Right ventricle myocardium inferior (tissue), 1 donor: Measurements from ENCODE around the gene ZNF629. TPM values are rescaled to one million over a fixed set of nuclear protein-coding genes. Genes with fewer than 3 reads are reported as not detected.
A peak's percentile ranks its signal among the peaks of the same experiment; 100 is the strongest.

Experiments
- ATAC-seq: fragments of 200-7000 bp; cut with Tn5 transposase; one replicate; pipeline ENCODE4 v1.9.1; 2020; ENCODE audit warnings: mild to moderate bottlenecking, moderate library complexity
- DNase-seq: peaks from one replicate; pipeline ENCODE4 v3.0.0; 2021; ENCODE audit errors: missing footprints
- intact Hi-C: fragments of 100-400 bp; cut with DNase I; formaldehyde crosslinking; loops from one replicate; pipeline ENCODE4 v1.11.0; 2022
- total RNA-seq: library from RNA; stranded (reverse); fragmentation: NEBNext Ultra II Directional; extraction: Animal tissue kit (Norgen Biotek cat#: 25700); gene quantifications from one replicate; pipeline ENCODE4 v1.2.1, GENCODE V29; 2021
- donor health status: DM: no; HTN: yes; CAD: no; lungs with severe emphysema.

Gene ZNF629
- total RNA-seq, 1 donor from 2014 or later = 17.4 TPM

GRCh38 chr16:30793508-30794069 lies 6.6 kb upstream of the ZNF629 start:
- intact Hi-C loops = no loop called here
- no peak for ATAC-seq
- no peak for DNase-seq

DNA sequence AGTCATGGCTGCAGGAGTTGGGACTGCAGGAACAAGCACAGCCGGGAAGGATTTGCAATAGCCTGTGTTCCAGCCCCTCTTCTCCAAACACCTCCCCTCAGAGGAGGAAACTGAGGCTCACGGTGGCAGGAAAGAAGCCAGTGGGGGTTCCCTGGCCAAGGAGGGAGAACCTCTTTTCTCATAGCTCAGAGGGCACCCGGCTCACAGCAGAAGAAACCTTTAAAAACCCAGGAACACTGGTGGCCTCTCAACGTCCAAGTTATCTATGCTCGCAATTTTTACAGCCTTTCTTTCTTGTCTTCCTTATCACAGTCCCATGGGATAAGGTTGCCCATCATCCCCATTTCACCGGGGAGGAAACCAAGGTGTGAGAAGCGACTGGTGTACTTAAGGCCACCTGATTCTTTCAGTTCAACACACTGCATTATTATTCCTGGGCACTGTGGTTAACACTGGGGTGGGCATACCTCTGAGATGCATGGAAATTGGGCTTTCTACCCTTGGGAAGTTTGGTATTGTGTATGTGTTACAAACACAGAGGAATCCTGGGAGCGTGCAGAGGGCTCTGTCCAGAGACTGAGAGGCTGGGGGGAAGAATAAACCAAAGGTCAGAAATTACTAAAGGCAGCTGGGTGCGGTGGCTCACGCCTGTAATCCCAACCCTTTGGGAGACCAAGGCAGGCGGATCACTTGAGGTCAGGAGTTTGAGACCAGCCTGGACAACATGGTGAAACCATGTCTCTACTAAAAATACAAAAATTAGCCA lies 791 bp upstream of the ZNF629 start:
- intact Hi-C loops = loop anchor here (2.0 kb wide), 1 partner anchor 17 kb away; no protein-coding TSS in a partner anchor
- DNase-seq = no peak
- ATAC-seq = no peak

- intact Hi-C loops = loop anchor here (2.0 kb wide), 1 partner anchor 18 kb away; no protein-coding TSS in a partner anchor
- ATAC-seq = peak; percentile 62
- DNase-seq = no peak
These were observed 680 bp downstream of the ZNF629 start for GRCh38 chr16:30786115-30786935.

DNA sequence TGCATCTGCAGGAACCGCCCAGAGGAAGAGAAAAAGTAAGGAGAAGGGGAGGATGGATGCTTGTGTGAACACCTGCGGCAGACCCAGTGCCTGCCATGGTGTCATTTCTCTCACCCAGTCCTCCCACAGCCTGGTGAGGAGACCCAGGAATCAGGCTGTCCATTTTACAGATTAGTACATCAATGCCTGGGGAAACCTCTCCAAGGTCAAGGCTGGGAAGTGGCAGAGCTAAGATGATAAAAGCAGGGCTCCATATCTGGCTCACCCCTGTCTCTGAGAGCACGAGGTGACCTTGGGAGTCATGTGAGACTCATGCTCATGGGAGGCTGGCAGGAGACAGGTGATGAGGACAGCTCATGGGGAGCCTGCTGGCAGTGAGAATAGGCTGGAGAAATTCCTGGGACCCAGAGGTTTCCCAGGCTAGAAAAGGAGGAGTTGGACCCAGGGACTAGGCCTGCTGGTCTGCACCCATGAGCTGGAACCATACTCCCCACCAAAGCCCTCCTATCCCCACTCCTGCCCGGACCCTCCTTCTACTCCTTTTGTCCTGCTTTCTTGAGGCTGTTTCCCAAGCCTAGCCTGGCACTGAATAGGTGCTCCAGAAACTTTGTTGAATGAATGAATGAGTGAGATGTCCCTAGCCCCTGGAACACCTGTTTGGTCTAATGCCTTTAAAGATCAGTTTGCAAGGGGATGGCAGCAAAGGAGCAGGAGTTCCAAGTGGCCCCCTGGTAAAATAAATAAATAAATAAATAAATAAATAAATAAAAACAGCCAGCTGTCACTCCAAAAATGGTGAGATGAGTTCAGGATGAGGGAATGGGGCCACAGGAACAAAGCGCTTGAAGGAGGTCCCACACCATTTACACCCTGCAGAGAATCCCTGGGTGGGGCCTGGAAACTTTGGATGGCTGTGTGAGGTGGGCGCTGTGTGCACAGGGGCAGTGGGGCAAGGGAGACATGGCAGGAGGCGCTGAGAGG lies 1.6 kb downstream of the ZNF629 start:
- ATAC-seq = no peak
- intact Hi-C loops = loop anchor here (2.0 kb wide), 1 partner anchor 19 kb away; no protein-coding TSS in a partner anchor
- DNase-seq = no peak

DNA sequence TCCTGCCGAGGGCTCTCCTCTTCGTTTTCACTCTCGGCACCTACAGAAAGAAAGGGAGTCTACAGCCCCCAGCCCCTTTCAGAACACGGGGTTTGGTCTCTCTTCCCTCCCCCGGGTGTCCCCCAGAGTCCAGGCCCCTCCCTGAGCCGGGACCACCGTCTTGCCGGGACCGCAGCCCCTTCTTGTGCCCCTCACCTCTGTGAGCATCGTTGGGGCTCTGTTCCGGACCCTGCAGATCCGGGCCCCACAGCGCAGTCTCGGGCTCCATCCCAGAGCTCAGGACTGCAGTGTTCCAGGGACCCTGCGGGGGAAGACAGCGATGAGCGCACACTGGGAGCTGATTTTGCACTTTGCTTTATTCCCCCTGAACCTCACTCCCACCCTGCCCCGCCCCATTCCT lies 2.8 kb downstream of the ZNF629 start:
- intact Hi-C loops = no loop called here
- DNase-seq (no peak), ATAC-seq (no peak)

- no peak for DNase-seq
- intact Hi-C loops = no loop called here
- ATAC-seq = no peak
These were observed 3.5 kb downstream of the ZNF629 start for GRCh38 chr16:30783280-30784109.

DNA sequence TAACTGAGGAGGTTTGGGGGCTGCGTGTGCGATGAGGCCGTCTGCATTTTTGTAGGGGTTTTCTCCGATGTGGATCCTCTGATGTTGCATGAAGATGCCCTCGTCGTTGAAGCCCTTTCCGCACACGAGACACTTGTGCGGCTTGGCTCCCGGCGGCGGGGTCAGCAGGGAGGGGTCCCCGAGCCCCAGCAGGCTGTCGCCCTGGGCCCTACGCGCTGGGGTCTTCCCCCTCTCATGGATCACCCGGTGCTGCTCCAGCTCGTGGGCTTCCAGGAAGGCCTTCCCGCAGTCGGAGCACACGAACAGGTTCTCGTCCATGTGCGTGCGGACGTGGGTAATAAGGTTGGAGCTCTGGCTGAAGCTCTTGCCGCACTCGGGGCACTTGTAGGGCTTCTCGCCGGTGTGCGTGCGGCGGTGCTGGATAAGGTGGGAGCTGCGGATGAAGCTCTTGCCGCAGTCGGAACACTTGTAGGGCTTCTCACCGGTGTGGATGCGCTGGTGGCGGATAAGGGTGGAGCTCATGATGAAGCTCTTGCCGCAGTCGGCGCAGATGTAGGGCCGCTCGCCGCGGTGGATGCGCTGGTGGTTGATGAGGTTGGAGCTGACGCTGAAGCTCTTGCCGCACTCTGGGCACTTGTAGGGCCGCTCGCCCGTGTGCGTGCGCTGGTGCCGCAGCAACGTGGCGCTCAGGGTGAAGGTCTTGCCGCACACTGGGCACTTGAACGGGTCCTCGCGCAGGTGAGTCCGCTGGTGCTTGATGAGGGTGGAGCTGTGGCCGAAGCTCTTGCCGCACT lies 4.3 kb downstream of the ZNF629 start:
- intact Hi-C loops = no loop called here
- ATAC-seq = no peak

DNA sequence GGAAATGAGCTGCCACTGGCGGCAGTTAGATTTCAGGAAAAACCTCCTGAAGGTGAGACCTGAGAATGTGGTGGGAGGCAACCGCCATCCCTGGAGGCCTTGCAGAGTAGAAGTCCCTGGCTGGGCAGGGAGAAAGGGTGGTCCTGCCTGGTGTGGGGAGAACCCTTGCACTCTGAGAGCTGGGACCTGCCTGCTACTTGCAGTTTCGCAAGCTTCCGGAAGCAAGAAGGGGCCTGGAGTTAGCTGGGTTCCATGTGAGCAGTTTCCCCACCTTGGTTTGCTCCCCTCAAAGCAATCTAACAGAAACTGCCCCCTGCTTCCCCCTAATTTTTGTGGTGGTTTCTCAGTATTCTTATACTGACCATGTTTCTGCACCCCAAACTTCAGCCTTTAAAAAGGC lies 6.5 kb downstream of the ZNF629 start:
- DNase-seq = no peak
- intact Hi-C loops = no loop called here
- no peak for ATAC-seq

More for the DNA sequence above, 4.3 kb downstream of the ZNF629 start:
- DNase-seq = no peak

DNA sequence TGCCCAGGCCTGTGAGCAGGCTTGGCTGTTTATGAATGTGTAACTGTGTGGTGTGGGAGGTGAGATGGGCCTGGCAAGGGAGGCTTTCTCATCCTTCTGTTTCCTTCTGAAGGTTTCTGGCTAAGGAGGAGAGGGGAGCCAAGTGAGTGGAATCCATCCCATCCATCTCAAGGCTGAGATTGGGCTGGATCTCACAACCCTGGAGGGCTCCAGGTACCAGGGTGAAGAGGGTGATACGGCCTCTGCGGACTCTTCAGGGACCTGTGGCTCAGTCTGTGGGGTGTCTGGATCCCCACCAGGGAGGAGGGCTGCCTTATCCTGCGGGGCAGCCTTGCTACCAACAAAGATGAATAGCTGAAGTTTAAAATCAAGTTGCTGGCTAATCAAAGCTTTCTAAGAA lies 7.0 kb downstream of the ZNF629 start:
- ATAC-seq = no peak
- intact Hi-C loops = no loop called here
- DNase-seq = no peak

DNA sequence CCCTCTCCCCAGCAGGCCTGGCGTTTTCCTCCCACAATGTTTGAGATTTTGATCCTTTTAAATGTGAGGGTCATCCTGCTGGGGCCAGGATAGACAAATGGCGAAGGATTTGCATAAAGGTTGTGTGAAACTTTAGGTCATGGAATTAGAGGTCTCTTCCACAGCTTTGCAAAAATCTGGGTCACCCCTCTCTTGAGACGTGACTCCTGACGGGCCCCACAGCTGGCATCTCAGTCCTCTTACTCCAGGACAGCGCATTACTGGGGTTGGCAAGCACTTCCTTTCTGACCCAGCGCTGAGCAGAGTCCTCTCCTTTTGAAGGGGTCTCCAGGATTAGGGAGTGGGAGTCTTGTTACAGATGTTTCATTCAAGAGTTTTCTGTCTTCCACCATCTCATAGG lies 7.4 kb downstream of the ZNF629 start:
- ATAC-seq = no peak

DNA sequence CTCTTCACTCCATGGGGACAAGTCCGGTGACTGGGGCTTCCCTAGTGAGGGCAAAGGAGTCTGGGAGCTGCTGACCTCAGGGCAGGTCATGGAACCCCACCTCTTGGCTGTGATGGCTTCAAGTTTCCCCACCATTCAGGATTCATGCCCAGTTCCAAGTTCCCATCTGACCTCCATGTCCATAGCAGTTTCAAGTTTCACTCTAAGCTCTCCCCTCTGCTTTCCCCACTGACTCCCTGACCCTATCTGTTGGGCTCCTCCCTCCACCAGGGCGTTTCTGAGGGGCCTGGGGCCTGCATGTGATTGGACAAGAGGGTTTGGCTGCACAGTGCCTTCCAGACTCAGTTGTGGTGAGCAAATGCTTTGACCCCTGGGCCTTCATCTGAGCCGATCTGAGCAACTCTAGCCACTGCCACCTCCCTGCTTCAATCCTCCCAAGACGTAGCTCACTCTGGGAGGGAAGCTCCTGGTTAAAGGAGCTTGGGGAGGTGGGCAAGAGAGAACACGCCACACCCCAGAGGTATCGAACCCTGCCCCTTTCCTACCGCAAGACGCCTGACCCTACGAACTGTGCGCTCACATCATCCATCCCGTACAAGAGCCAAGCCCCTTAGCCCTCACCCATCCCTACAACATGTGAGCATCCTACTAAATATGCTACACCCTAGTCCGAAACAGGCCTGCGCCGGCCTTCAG lies 8.3 kb downstream of the ZNF629 start:
- DNase-seq = no peak
- intact Hi-C loops = loop anchor here (5.0 kb wide), 1 partner anchor 34 kb away; no protein-coding TSS in a partner anchor

More for the DNA sequence above, 7.4 kb downstream of the ZNF629 start:
- intact Hi-C loops = loop anchor here (5.0 kb wide), 1 partner anchor 33 kb away; no protein-coding TSS in a partner anchor
- DNase-seq = no peak

DNA sequence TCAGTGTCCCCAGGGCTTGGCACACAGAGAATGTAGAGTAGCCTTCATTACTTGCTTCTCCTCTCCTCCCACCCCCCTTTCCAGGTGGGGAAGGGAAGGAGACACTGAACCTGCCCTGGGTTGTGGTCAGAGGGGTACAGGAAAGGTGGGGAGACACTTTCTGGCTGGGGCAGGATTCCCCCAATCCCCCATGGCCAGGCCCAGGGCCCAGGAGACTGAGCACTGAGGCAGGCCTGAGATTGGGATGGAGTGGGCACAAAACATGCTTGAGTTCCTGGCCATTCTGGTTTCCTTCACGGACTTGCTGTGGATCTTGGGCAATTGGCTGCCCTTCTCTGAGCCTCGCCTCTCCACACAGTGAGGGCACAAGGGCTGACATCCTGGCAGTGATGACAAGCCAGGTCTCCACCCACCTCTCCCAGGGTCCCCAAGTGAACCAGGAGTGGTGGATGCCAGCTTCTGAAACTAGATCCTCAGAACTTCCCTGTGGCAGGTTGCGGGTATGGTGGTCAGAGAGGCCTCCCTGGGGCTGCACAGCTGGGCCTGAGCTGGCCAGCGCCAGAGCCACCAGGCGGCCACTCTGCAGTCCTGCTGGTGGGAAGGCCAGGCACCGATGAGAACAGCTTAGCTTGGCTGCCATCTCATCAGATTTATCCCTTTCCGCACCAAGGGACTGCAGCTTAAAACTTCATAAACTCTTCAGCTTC lies 9.3 kb downstream of the ZNF629 start:
- ATAC-seq (no peak), DNase-seq (no peak)
- intact Hi-C loops = loop anchor here (5.0 kb wide), 1 partner anchor 35 kb away; no protein-coding TSS in a partner anchor

More for the DNA sequence above, 8.3 kb downstream of the ZNF629 start:
- ATAC-seq = no peak

GRCh38 chr16:30775392-30776188 lies 11.4 kb downstream of the ZNF629 start:
- DNase-seq (peak; percentile 89), ATAC-seq (peak; percentile 85)
- intact Hi-C loops = loop anchor here (5.0 kb wide), 1 partner anchor 37 kb away; no protein-coding TSS in a partner anchor

- DNase-seq = no peak
- intact Hi-C loops = loop anchor here (5.0 kb wide), 1 partner anchor 37 kb away; no protein-coding TSS in a partner anchor
- no peak for ATAC-seq
These were observed 11.9 kb downstream of the ZNF629 start for GRCh38 chr16:30775131-30775391.
